ENCODE data around the gene PHF2. TPM values are rescaled to one million over a fixed set of nuclear protein-coding genes. Genes with fewer than 3 reads are reported as not detected.

PHF2 gene
- total RNA-seq, 1 experiment from 2014 or later, result 17.4 TPM

GRCh38 chr9:93577975-93578682 lies 1.7 kb downstream of the PHF2 start:
- Histone ChIP-seq H2AFZ (ENCODE audit: low read length) (no peak overlapping the region), H3K4me1 (ENCODE audit: insufficient read depth, low read length) (peaks cover 10% of the 10 kb centered on the region; the same call in 1 of the 2 replicates), H3K27me3 (ENCODE audit: insufficient read depth, low read length) (peaks cover 2% of the 10 kb centered on the region; the same call in 1 of the 2 replicates), H3K23me2 (ENCODE audit: insufficient read length, low read depth, low read length, poor library complexity, severe bottlenecking) (peaks cover 15% of the 10 kb centered on the region), H3K79me1 (ENCODE audit: insufficient read depth, low read depth, low read length, poor library complexity, severe bottlenecking) (no peaks in the 10 kb centered on the region), H3K9me3 (ENCODE audit: control insufficient read depth, low read depth, low read length) (no peaks in the 10 kb centered on the region), H4K8ac (replicated peaks; ENCODE audit: insufficient read length, low read depth, low read length) (no peak overlapping the region), H2BK5ac (ENCODE audit: insufficient read length, low read length) (no peak overlapping the region), H3K23ac (ENCODE audit: insufficient read length, low read depth, low read length) (no peak overlapping the region), H3K27ac (ENCODE audit: insufficient read length, low read depth, low read length) (no peak overlapping the region), H4K91ac (ENCODE audit: insufficient read length, low read depth, low read length) (no peak overlapping the region), H4K20me1 (ENCODE audit: control insufficient read depth, insufficient read depth, insufficient read length) (no peaks in the 10 kb centered on the region), H2BK20ac (ENCODE audit: low read depth, low read length, poor library complexity, severe bottlenecking) (no peak overlapping the region), H3K14ac (ENCODE audit: insufficient read depth, low read length) (no peak overlapping the region; the same call in 1 of the 2 replicates), H3K4me2 (ENCODE audit: insufficient read depth, insufficient read length, low read length) (no peak overlapping the region), H2BK12ac (ENCODE audit: insufficient read length, low read depth, low read length) (no peak overlapping the region), H3T11ph (ENCODE audit: low read length) (no peak overlapping the region), H2BK15ac (ENCODE audit: low read depth, low read length) (no peak overlapping the region), H3K79me2 (ENCODE audit: insufficient read depth, low read length) (peaks cover 2% of the 10 kb centered on the region; the same call in 1 of the 2 replicates), H3K56ac (ENCODE audit: insufficient read length, low read depth, low read length) (no peak overlapping the region), H2BK120ac (ENCODE audit: low read depth, low read length, poor library complexity, severe bottlenecking) (no peak overlapping the region), H3K4ac (ENCODE audit: low read depth, low read length) (no peak overlapping the region), H4K5ac (ENCODE audit: insufficient read length, low read depth, low read length) (no peak overlapping the region), H3K9ac (ENCODE audit: extremely low read depth, insufficient read length, low read length) (no peak overlapping the region), H2AK5ac (ENCODE audit: insufficient read length, low read length) (no peak overlapping the region), H3K18ac (ENCODE audit: insufficient read length, low read depth, low read length) (no peak overlapping the region)
- H3K4me1 Mint-ChIP-seq, result peaks cover 39 to 51% of the 10 kb centered on the region in 2 experiments
- H3K27me3 Mint-ChIP-seq (ENCODE audit: low read depth), result peaks cover 4% of the 10 kb centered on the region
- no peaks in the 10 kb centered on the region for H3K9me3 Mint-ChIP-seq
- WGBS (ENCODE audit: extremely low coverage, insufficient read length, low lambda C conversion rate), result no CpG with 5 or more reads among the region's 13 CpGs
- TF ChIP-seq CTCF (conservative IDR thresholded peaks at IDR 0.05), result no peak
- no peaks in the 10 kb centered on the region for H3K36me3 Mint-ChIP-seq (ENCODE audit: insufficient read depth in 1 of 3, low read depth in 3 of 3)
- H3K4me3 Mint-ChIP-seq, result peak overlapping the region; percentile 77 to 87
- H3K27ac Mint-ChIP-seq, result peak overlapping the region in 1 of 3 experiments; percentile 55; a peak in 1 of 7 replicates
- DNase-seq, result no peak

Data from H9 (cell line).